Memory B cell (primary cell): Measurements from ENCODE around the gene RNF224.
"Not testable (repeated sequence)": the region's sequence is repeated elsewhere in the genome, so short reads cannot be mapped to it uniquely, and the experiment has no call there.

Source experiments
- ATAC-seq: fragments of 150-1000 bp; cut with Tn5 transposase; 2 replicates; pipeline ENCODE4 v1.10.0; 2021; ENCODE audit warnings: low read depth, mild to moderate bottlenecking, moderate library complexity
- DNase-seq, 2 donors: peaks; one replicate each; pipeline ENCODE4 v3.0.0; 2022; ENCODE audit warnings: low spot score in 2 of 2
- H3K27ac Mint-ChIP-seq: one replicate; pipeline ENCODE4 v1.8.0; 2022; ENCODE audit warnings: mild to moderate bottlenecking, moderate library complexity, mixed read lengths
- H3K27me3 Mint-ChIP-seq: one replicate; pipeline ENCODE4 v1.8.0; 2022; ENCODE audit warnings: mixed read lengths
- H3K36me3 Mint-ChIP-seq: one replicate; pipeline ENCODE4 v1.8.0; 2022; ENCODE audit warnings: mild to moderate bottlenecking, mixed read lengths
- H3K4me1 Mint-ChIP-seq: one replicate; pipeline ENCODE4 v1.8.0; 2022; ENCODE audit warnings: mixed read lengths
- H3K4me3 Mint-ChIP-seq: one replicate; pipeline ENCODE4 v1.8.0; 2022; ENCODE audit warnings: mild to moderate bottlenecking, moderate library complexity, mixed read lengths
- H3K9me3 Mint-ChIP-seq: one replicate; pipeline ENCODE4 v1.8.0; 2022; ENCODE audit warnings: mixed read lengths

The RNF224 gene

GRCh38 chr9:137251490-137252268 is 24.4 kb downstream of the RNF224 start:
- H3K4me1 Mint-ChIP-seq, result peaks cover 8% of the 10 kb centered on the region
- DNase-seq, result no peak
- no peaks in the 10 kb centered on the region for H3K36me3 Mint-ChIP-seq
- H3K9me3 Mint-ChIP-seq, result no peaks in the 10 kb centered on the region
- H3K27me3 Mint-ChIP-seq, result peaks cover 1% of the 10 kb centered on the region
- no peak overlapping the region for H3K4me3 Mint-ChIP-seq
- no peak for ATAC-seq
- H3K27ac Mint-ChIP-seq, result no peak overlapping the region

- Mint-ChIP-seq H3K4me3 (no peak overlapping the region), H3K27me3 (peaks cover 1% of the 10 kb centered on the region), H3K9me3 (no peaks in the 10 kb centered on the region), H3K4me1 (peaks cover 8% of the 10 kb centered on the region), H3K27ac (no peak overlapping the region), H3K36me3 (no peaks in the 10 kb centered on the region)
- ATAC-seq (no peak), DNase-seq (no peak)
These were observed 25.5 kb downstream of the RNF224 start for GRCh38 chr9:137252555-137253506.

- Mint-ChIP-seq H3K9me3 (no peaks in the 10 kb centered on the region), H3K4me1 (peaks cover 8% of the 10 kb centered on the region), H3K27me3 (peaks cover 1% of the 10 kb centered on the region), H3K4me3 (peak overlapping the region; percentile 89), H3K36me3 (no peaks in the 10 kb centered on the region), H3K27ac (peak overlapping the region; percentile 76)
- DNase-seq (no peak), ATAC-seq (no peak)
These were observed 26.7 kb downstream of the RNF224 start for GRCh38 chr9:137253717-137254623.

GRCh38 chr9:137254624-137255447 is 27.5 kb downstream of the RNF224 start, which contains the start of gene NELFB:
NELFB (plus strand) TSS chr9:137255327.
- Mint-ChIP-seq H3K4me3 (peak within 1 kb of the TSS; percentile 89), H3K4me1 (peaks cover 9% of the 10 kb centered on the region), H3K27ac (peak within 1 kb of the TSS; percentile 76), H3K36me3 (no peaks in the 10 kb centered on the region), H3K9me3 (no peaks in the 10 kb centered on the region), H3K27me3 (peaks cover 1% of the 10 kb centered on the region)
- ATAC-seq (peak; percentile 90), DNase-seq (peak; percentile 98 to 100)

- no peaks in the 10 kb centered on the region for H3K36me3 Mint-ChIP-seq
- no peaks in the 10 kb centered on the region for H3K9me3 Mint-ChIP-seq
- ATAC-seq (no peak), DNase-seq (no peak)
- peak overlapping the region; percentile 84 for H3K4me3 Mint-ChIP-seq
- H3K27me3 Mint-ChIP-seq, result peaks cover 1% of the 10 kb centered on the region
- peaks cover 9% of the 10 kb centered on the region for H3K4me1 Mint-ChIP-seq
- no peak overlapping the region for H3K27ac Mint-ChIP-seq
These were observed 28.3 kb downstream of the RNF224 start for GRCh38 chr9:137255448-137256114.

GRCh38 chr9:137256362-137256761 is 29.1 kb downstream of the RNF224 start:
- H3K4me3 Mint-ChIP-seq, result peak overlapping the region; percentile 84
- no peaks in the 10 kb centered on the region for H3K27me3 Mint-ChIP-seq
- no peaks in the 10 kb centered on the region for H3K36me3 Mint-ChIP-seq
- DNase-seq (no peak), ATAC-seq (no peak)
- no peak overlapping the region for H3K27ac Mint-ChIP-seq
- no peaks in the 10 kb centered on the region for H3K9me3 Mint-ChIP-seq
- H3K4me1 Mint-ChIP-seq, result peaks cover 9% of the 10 kb centered on the region

GRCh38 chr9:137256856-137257255 is 29.6 kb downstream of the RNF224 start:
- DNase-seq (no peak), ATAC-seq (no peak)
- H3K4me3 Mint-ChIP-seq, result peak overlapping the region; percentile 39
- no peaks in the 10 kb centered on the region for H3K9me3 Mint-ChIP-seq
- H3K4me1 Mint-ChIP-seq, result peaks cover 12% of the 10 kb centered on the region
- no peak overlapping the region for H3K27ac Mint-ChIP-seq
- no peaks in the 10 kb centered on the region for H3K27me3 Mint-ChIP-seq
- no peaks in the 10 kb centered on the region for H3K36me3 Mint-ChIP-seq

GRCh38 chr9:137262173-137262908 is 35.0 kb downstream of the RNF224 start:
- H3K4me3 Mint-ChIP-seq, H3K27me3 Mint-ChIP-seq, H3K36me3 Mint-ChIP-seq, ATAC-seq, DNase-seq, H3K9me3 Mint-ChIP-seq, H3K4me1 Mint-ChIP-seq, H3K27ac Mint-ChIP-seq: not testable (repeated sequence)

GRCh38 chr9:137262909-137263285 is 35.6 kb downstream of the RNF224 start:
- no peak for ATAC-seq
- H3K27ac Mint-ChIP-seq, result no peak overlapping the region

GRCh38 chr9:137263506-137263905 is 36.2 kb downstream of the RNF224 start:
- Mint-ChIP-seq H3K36me3 (peaks cover 3% of the 10 kb centered on the region), H3K27ac (no peak overlapping the region), H3K4me1 (peaks cover 16% of the 10 kb centered on the region), H3K27me3 (no peaks in the 10 kb centered on the region), H3K4me3 (no peak overlapping the region), H3K9me3 (no peaks in the 10 kb centered on the region)
- DNase-seq (no peak), ATAC-seq (no peak)

More at GRCh38 chr9:137262909-137263285, 35.6 kb downstream of the RNF224 start:
- peaks cover 12% of the 10 kb centered on the region for H3K4me1 Mint-ChIP-seq
- H3K4me3 Mint-ChIP-seq, result no peak overlapping the region
- no peak for DNase-seq
- H3K36me3 Mint-ChIP-seq, result peaks cover 3% of the 10 kb centered on the region
- H3K27me3 Mint-ChIP-seq, result no peaks in the 10 kb centered on the region
- H3K9me3 Mint-ChIP-seq, result no peaks in the 10 kb centered on the region

GRCh38 chr9:137264067-137264466 is 36.8 kb downstream of the RNF224 start:
- H3K9me3 Mint-ChIP-seq, result no peaks in the 10 kb centered on the region
- H3K36me3 Mint-ChIP-seq, result peaks cover 6% of the 10 kb centered on the region
- H3K27me3 Mint-ChIP-seq, result no peaks in the 10 kb centered on the region
- DNase-seq (no peak), ATAC-seq (no peak)
- no peak overlapping the region for H3K27ac Mint-ChIP-seq
- H3K4me1 Mint-ChIP-seq, result peaks cover 20% of the 10 kb centered on the region
- H3K4me3 Mint-ChIP-seq, result no peak overlapping the region
